OCI-LY7 (cell line): ENCODE measurements around the gene APELA. TPM values are rescaled to one million over a fixed set of nuclear protein-coding genes. Genes with fewer than 3 reads are reported as not detected.

Source experiments
- BruUV-seq: library from RNA; stranded (reverse); fragments of 400-500 nt; replicated peaks from 2 replicates; lab custom pipeline; 2021; lab: Mats Ljungman, UMichigan
- CTCF ChIA-PET: fragments of 300-600 bp; sonication (Branson Sonifier 250); formaldehyde crosslinking; loops from one replicate; lab custom pipeline; 2022; ENCODE audit warnings: antibody characterized with exemption; ENCODE audit not compliant: unreplicated experiment; lab: Charles Lee
- POLR2A ChIA-PET: fragments of 300-600 bp; sonication (Branson Sonifier 250); formaldehyde crosslinking; loops from one replicate; lab custom pipeline; 2022; ENCODE audit warnings: antibody characterized with exemption; lab: Charles Lee
- DNase-seq: peaks from one replicate; pipeline ENCODE4 v3.0.0-alpha.2; 2015; ENCODE audit warnings: low spot score
- H2AFZ ChIP-seq: fragments of 200-600 bp; sonication (generic), shearing (Covaris generic); 2 replicates; pipeline ENCODE4 v1.6.1; 2014; ENCODE audit warnings: mild to moderate bottlenecking, antibody characterized with exemption, low read length, moderate library complexity
- H3K27ac ChIP-seq: fragments of 200-600 bp; sonication (generic); 2 replicates; pipeline ENCODE4 v1.5.1; 2014; ENCODE audit warnings: mixed run types, low read depth, mild to moderate bottlenecking, moderate library complexity, low read length, inconsistent platforms; ENCODE audit not compliant: poor library complexity, severe bottlenecking
- H3K36me3 ChIP-seq: fragments of 200-600 bp; sonication (generic); 2 replicates; pipeline ENCODE4 v1.6.1; 2014; ENCODE audit warnings: mild to moderate bottlenecking, antibody characterized with exemption, low read length, moderate library complexity, mixed read lengths; ENCODE audit not compliant: insufficient read depth
- H3K4me1 ChIP-seq: fragments of 200-600 bp; sonication (generic); 2 replicates; pipeline ENCODE4 v1.5.1; 2014; ENCODE audit warnings: mild to moderate bottlenecking, low read length; ENCODE audit not compliant: insufficient read depth, poor library complexity, severe bottlenecking
- H3K4me2 ChIP-seq: fragments of 200-600 bp; sonication (generic); 2 replicates; pipeline ENCODE4 v1.6.1; 2014; ENCODE audit warnings: mild to moderate bottlenecking, low read length
- H3K4me3 ChIP-seq: fragments of 200-600 bp; sonication (generic); 2 replicates; pipeline ENCODE4 v1.5.1; 2014; ENCODE audit warnings: mild to moderate bottlenecking, low read depth, low read length; ENCODE audit not compliant: poor library complexity, severe bottlenecking
- H3K79me2 ChIP-seq: fragments of 200-600 bp; sonication (generic); 2 replicates; pipeline ENCODE4 v1.6.1; 2016; ENCODE audit warnings: low read depth, mild to moderate bottlenecking, low read length, moderate library complexity, mixed read lengths; ENCODE audit not compliant: insufficient read depth
- H3K9me2 ChIP-seq: fragments of 200-600 bp; sonication (generic); 2 replicates; pipeline ENCODE4 v1.6.1; 2016; ENCODE audit warnings: mild to moderate bottlenecking, low read length, mixed read lengths; ENCODE audit not compliant: insufficient read depth
- H3K9me3 ChIP-seq: fragments of 200-600 bp; sonication (generic); 2 replicates; pipeline ENCODE4 v1.6.1; 2014; ENCODE audit warnings: mild to moderate bottlenecking, mixed run types, low read length, mixed read lengths
- H4K20me1 ChIP-seq: fragments of 200-600 bp; sonication (generic); 2 replicates; pipeline ENCODE4 v1.6.1; 2014; ENCODE audit warnings: mild to moderate bottlenecking, antibody characterized with exemption, low read length, moderate library complexity, mixed read lengths; ENCODE audit not compliant: insufficient read depth
- CTCF ChIP-seq: fragments of 200-600 bp; sonication (generic); conservative IDR thresholded peaks from 2 replicates; pipeline ENCODE4 v1.5.1; 2014; ENCODE audit warnings: mild to moderate bottlenecking, antibody characterized with exemption, low read length, moderate library complexity, mixed read lengths
- EZH2phosphoT487 ChIP-seq: fragments of 200-600 bp; sonication (generic); IDR thresholded peaks from 2 replicates; pipeline ENCODE4 v1.6.1; 2018; ENCODE audit warnings: low read depth, borderline replicate concordance, mild to moderate bottlenecking, mixed run types, antibody characterized with exemption, low read length, moderate library complexity, mixed read lengths
- intact Hi-C: fragments of 100-400 bp; cut with micrococcal nuclease; formaldehyde crosslinking; loops from one replicate; pipeline ENCODE4 v1.10.0; 2022; ENCODE audit not compliant: unreplicated experiment
- total RNA-seq, 2 experiments: library from RNA; depleted of rRNA in 1 of 2; stranded (reverse); fragments of >200 nt in 1 of 2; shearing (Covaris generic) in 1 of 2; gene quantifications; 2 replicates each; pipeline ENCODE4 v1.2.3, GENCODE V29; 2014 to 2022

APELA gene
- total RNA-seq, 2 experiments from 2014 or later, result not detected

- TF ChIP-seq EZH2phosphoT487 (no peak), CTCF (no peak)
- intact Hi-C loops, result no loop called here
- no peak for DNase-seq
- no TSS peak for BruUV-seq
- Histone ChIP-seq H3K36me3 (no peaks in the 10 kb centered on the region), H4K20me1 (no peaks in the 10 kb centered on the region), H3K4me2 (no peak overlapping the region), H3K4me1 (no peaks in the 10 kb centered on the region), H3K79me2 (no peaks in the 10 kb centered on the region), H3K9me2 (no peaks in the 10 kb centered on the region), H2AFZ (no peak overlapping the region), H3K4me3 (no peak overlapping the region), H3K27ac (no peak overlapping the region), H3K9me3 (no peaks in the 10 kb centered on the region)
- ChIA-PET POLR2A (interaction anchor here (0.7 to 2.3 kb wide), 2 partner anchors 9 to 177 kb away, joined by 4 to 8 read pairs; no protein-coding TSS in a partner anchor), CTCF (no interaction called here)
Measured at GRCh38 chr4:164930647-164931046, 53.7 kb downstream of the APELA start.

GRCh38 chr4:164931551-164932324, 54.8 kb downstream of the APELA start:
- no peaks in the 10 kb centered on the region for H3K9me2 ChIP-seq
- no peaks in the 10 kb centered on the region for H4K20me1 ChIP-seq
- no peak overlapping the region for H3K27ac ChIP-seq
- H3K9me3 ChIP-seq, result no peaks in the 10 kb centered on the region
- H3K79me2 ChIP-seq, result no peaks in the 10 kb centered on the region
- intact Hi-C loops, result no loop called here
- H3K36me3 ChIP-seq, result no peaks in the 10 kb centered on the region
- no peak overlapping the region for H2AFZ ChIP-seq
- no peak overlapping the region for H3K4me2 ChIP-seq
- CTCF ChIA-PET, result no interaction called here
- DNase-seq, result no peak
- POLR2A ChIA-PET, result interaction anchor here (0.6 to 2.3 kb wide), 6 partner anchors 10 to 1992 kb away, joined by 3 to 8 read pairs (median 4); no protein-coding TSS in a partner anchor
- BruUV-seq, result no TSS peak
- no peaks in the 10 kb centered on the region for H3K4me1 ChIP-seq
- no peak overlapping the region for H3K4me3 ChIP-seq
- TF ChIP-seq EZH2phosphoT487 (no peak), CTCF (no peak)

- H3K9me3 ChIP-seq, result no peaks in the 10 kb centered on the region
- H3K4me2 ChIP-seq, result no peak overlapping the region
- H3K4me3 ChIP-seq, result no peak overlapping the region
- ChIA-PET POLR2A (interaction anchor here (0.7 kb wide), 1 partner anchor 298 kb away, joined by 4 read pairs; no protein-coding TSS in a partner anchor), CTCF (no interaction called here)
- no peak overlapping the region for H3K27ac ChIP-seq
- no peaks in the 10 kb centered on the region for H3K36me3 ChIP-seq
- H3K9me2 ChIP-seq, result no peaks in the 10 kb centered on the region
- no peaks in the 10 kb centered on the region for H4K20me1 ChIP-seq
- H3K79me2 ChIP-seq, result no peaks in the 10 kb centered on the region
- H3K4me1 ChIP-seq, result no peaks in the 10 kb centered on the region
- TF ChIP-seq EZH2phosphoT487, result no peak
- no peak for TF ChIP-seq CTCF
- intact Hi-C loops, result no loop called here
- BruUV-seq, result no TSS peak
- H2AFZ ChIP-seq, result no peak overlapping the region
- DNase-seq, result no peak
Measured at GRCh38 chr4:164933244-164933643, 56.3 kb downstream of the APELA start.
